ENCODE results near the gene MFAP4. TPM values are rescaled to one million over a fixed set of nuclear protein-coding genes. Genes with fewer than 3 reads are reported as not detected.

The MFAP4 gene
- total and polyA plus RNA-seq, 3 donors from 2014 or later: 24.0 to 108 (median 55.7) TPM

DNA sequence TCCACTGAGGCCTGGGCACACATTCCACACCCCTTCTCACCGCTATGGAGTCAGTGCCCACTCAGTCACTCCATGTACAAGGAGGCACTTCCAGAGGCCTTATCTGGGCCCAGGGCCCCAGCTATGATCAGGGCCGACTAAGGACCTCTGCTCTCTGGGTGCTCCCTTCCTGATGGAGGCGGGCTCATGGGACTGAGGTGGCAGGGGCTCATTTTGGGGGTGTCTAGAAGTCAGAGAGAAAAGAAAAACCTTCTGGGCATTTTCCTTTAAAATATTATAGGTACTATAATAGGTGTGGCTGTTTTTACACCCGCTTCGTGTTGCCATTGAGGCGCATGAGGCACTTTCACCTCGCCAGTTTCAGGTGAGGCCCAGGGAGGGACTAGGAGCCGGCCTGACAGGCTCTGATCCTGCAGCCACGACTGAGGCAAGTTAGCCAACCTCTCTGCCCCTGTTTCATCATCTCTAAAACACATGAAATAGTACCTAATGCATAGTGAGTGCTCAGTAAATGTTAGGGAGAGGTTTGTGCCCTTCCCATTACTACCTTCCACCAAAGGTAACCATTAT lies 38.8 kb downstream of the MFAP4 start:
- H3K27ac ChIP-seq: no peak overlapping the region
- intact Hi-C loops (cut with DNase I; ENCODE audit: low total_unique reads): no loop called here
- no peak for DNase-seq
- no peaks in the 10 kb centered on the region for H3K9me3 ChIP-seq
- no peaks in the 10 kb centered on the region for H3K36me3 ChIP-seq (ENCODE audit: low read depth, missing control alignments)
- H3K4me1 ChIP-seq: peaks cover 18% of the 10 kb centered on the region
- WGBS, 2 donors: 91% methylated on average over 9 of the region's 9 CpGs
- no peak overlapping the region for H3K4me3 ChIP-seq
- TF ChIP-seq, protein P1, sequence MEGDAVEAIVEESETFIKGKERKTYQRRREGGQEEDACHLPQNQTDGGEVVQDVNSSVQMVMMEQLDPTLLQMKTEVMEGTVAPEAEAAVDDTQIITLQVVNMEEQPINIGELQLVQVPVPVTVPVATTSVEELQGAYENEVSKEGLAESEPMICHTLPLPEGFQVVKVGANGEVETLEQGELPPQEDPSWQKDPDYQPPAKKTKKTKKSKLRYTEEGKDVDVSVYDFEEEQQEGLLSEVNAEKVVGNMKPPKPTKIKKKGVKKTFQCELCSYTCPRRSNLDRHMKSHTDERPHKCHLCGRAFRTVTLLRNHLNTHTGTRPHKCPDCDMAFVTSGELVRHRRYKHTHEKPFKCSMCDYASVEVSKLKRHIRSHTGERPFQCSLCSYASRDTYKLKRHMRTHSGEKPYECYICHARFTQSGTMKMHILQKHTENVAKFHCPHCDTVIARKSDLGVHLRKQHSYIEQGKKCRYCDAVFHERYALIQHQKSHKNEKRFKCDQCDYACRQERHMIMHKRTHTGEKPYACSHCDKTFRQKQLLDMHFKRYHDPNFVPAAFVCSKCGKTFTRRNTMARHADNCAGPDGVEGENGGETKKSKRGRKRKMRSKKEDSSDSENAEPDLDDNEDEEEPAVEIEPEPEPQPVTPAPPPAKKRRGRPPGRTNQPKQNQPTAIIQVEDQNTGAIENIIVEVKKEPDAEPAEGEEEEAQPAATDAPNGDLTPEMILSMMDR (IDR thresholded peaks at IDR 0.05): no peak
- no peak for TF ChIP-seq POLR2A (IDR thresholded peaks at IDR 0.05)
- H3K27me3 ChIP-seq: no peaks in the 10 kb centered on the region

GRCh38 chr17:19347323-19348080 lies 39.5 kb downstream of the MFAP4 start:
- no peak for DNase-seq

GRCh38 chr17:19346351-19347255 lies 40.4 kb downstream of the MFAP4 start:
- no peak for TF ChIP-seq POLR2A (IDR thresholded peaks at IDR 0.05)
- TF ChIP-seq, protein P1 (IDR thresholded peaks at IDR 0.05): no peak
- H3K4me1 ChIP-seq: peaks cover 18% of the 10 kb centered on the region
- H3K36me3 ChIP-seq (ENCODE audit: low read depth, missing control alignments): no peaks in the 10 kb centered on the region
- no peaks in the 10 kb centered on the region for H3K9me3 ChIP-seq
- intact Hi-C loops (cut with DNase I; ENCODE audit: low total_unique reads): no loop called here
- WGBS, 2 donors: 51 to 59% methylated on average over 10 to 19 of the region's 19 CpGs
- no peaks in the 10 kb centered on the region for H3K27me3 ChIP-seq
- DNase-seq: peak; percentile 72
- peak overlapping the region; percentile 68 to 86 for H3K27ac ChIP-seq
- H3K4me3 ChIP-seq: no peak overlapping the region

More at GRCh38 chr17:19347323-19348080, 39.5 kb downstream of the MFAP4 start:
- Histone ChIP-seq H3K4me3 (no peak overlapping the region), H3K27ac (peak overlapping the region; percentile 68 to 86), H3K27me3 (no peaks in the 10 kb centered on the region), H3K36me3 (ENCODE audit: low read depth, missing control alignments) (no peaks in the 10 kb centered on the region), H3K9me3 (no peaks in the 10 kb centered on the region), H3K4me1 (peaks cover 18% of the 10 kb centered on the region)
- TF ChIP-seq POLR2A (IDR thresholded peaks at IDR 0.05): no peak
- TF ChIP-seq, protein P1 (IDR thresholded peaks at IDR 0.05): no peak
- WGBS, 2 donors: 81 to 85% methylated on average over 4 to 13 of the region's 13 CpGs
- intact Hi-C loops (cut with DNase I; ENCODE audit: low total_unique reads): no loop called here

DNA sequence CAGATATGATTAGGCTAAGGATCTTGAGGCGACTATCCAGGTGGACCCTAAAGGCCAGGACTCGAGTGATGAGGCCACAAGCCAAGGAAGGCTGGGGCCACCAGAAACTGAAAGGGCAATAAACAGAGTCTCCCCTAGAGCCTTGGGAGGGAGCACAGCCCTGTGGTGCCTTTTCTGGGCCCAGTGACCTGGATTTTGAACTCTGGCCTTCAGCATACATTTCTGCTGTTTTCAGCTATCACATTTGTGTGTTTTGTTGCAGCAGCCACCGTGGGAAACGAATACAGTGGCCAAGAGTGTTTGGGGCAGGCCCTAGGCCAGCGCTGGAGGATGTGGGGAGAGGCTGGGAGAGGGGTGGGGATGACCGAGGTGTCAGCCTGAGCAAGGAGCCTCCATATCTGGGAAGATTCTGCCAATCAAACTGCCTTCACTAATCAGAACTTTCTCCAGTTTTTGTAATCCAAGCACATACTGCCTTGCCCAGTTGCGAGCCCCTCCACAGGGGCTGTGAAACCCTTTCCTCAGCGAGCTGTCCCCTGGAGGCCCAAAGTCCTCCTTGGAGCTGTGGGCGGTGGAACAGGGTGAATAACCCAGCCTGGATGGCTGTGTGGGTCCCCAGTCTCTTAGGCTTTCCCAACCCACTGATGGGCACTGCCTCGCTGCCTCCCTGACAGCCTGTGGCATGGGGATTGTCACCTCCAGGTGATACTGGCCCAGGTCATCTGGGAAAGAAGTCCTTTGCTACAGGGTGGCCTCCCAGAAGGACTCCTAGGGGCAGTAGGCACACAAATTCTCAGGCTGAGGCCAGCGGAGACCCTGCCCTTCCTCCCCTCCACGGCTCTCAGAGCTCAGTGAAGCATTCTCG lies 41.3 kb downstream of the MFAP4 start:
- Histone ChIP-seq H3K27me3 (no peaks in the 10 kb centered on the region), H3K9me3 (no peaks in the 10 kb centered on the region), H3K36me3 (ENCODE audit: low read depth, missing control alignments) (no peaks in the 10 kb centered on the region), H3K4me1 (peaks cover 18% of the 10 kb centered on the region), H3K27ac (peak overlapping the region; percentile 68 to 86), H3K4me3 (no peak overlapping the region)
- 72 to 85% methylated on average over 9 to 13 of the region's 13 CpGs for WGBS, 2 donors
- no peak for DNase-seq
- TF ChIP-seq POLR2A (IDR thresholded peaks at IDR 0.05): no peak
- TF ChIP-seq, protein P1 (IDR thresholded peaks at IDR 0.05): no peak
- intact Hi-C loops (cut with DNase I; ENCODE audit: low total_unique reads): no loop called here
